Vagina (tissue), 2 donors: Measurements from ENCODE around the gene OTP. TPM values are rescaled to one million over a fixed set of nuclear protein-coding genes. Genes with fewer than 3 reads are reported as not detected.

Experiments used
- DNase-seq, 2 donors: peaks; one replicate each; pipeline ENCODE4 v3.0.0-alpha.2; 2017; ENCODE audit errors: extremely low spot score in 2 of 2
- H3K27ac ChIP-seq: fragments of 200-600 bp; sonication (generic); one replicate; pipeline ENCODE4 v1.5.1; 2019
- H3K27me3 ChIP-seq: fragments of 200-600 bp; sonication (generic); one replicate; pipeline ENCODE4 v1.5.1; 2019
- H3K36me3 ChIP-seq, 2 donors: fragments of 200-600 bp; sonication (generic); one replicate each; pipeline ENCODE4 v1.5.1; 2017 to 2019
- H3K4me1 ChIP-seq: fragments of 200-600 bp; sonication (generic); one replicate; pipeline ENCODE4 v1.5.1; 2019
- H3K4me3 ChIP-seq, 2 donors: fragments of 200-600 bp; sonication (generic); 1 replicate in 1 of 2; 2 replicates in 1 of 2; pipeline ENCODE4 v1.5.1; 2016 to 2019
- H3K9me3 ChIP-seq: fragments of 200-600 bp; sonication (generic); one replicate; pipeline ENCODE4 v1.5.1; 2019
- POLR2A ChIP-seq, 2 donors: fragments of 450-650 bp; IDR thresholded peaks; one replicate each; pipeline ENCODE4 v1.6.1; 2017; ENCODE audit warnings: antibody characterized with exemption in 2 of 2, mild to moderate bottlenecking in 2 of 2, moderate library complexity in 2 of 2
- POLR2AphosphoS5 ChIP-seq, 2 donors: sonication (generic); formaldehyde crosslinking; IDR thresholded peaks; one replicate each; pipeline ENCODE4 v1.9.0; 2017; ENCODE audit warnings: antibody characterized with exemption in 2 of 2, mild to moderate bottlenecking in 2 of 2, low read depth in 1 of 2; ENCODE audit not compliant: insufficient read depth in 1 of 2
- intact Hi-C: fragments of 100-400 bp; cut with DNase I; formaldehyde crosslinking; loops from one replicate; pipeline ENCODE4 v1.15.1; 2023
- total RNA-seq: library from RNA; depleted of rRNA; stranded (reverse); fragments of >200 nt; gene quantifications from one replicate; pipeline ENCODE4 v1.2.3, GENCODE V29; 2016
- TF ChIP-seq, protein P1 (sequence below), 3 experiments: fragments of 450-650 bp in 2 of 3; fragments of 200-600 bp in 1 of 3; sonication (generic) in 1 of 3; IDR thresholded peaks; one replicate each; pipeline ENCODE4 v1.5.1; 2017 to 2019; ENCODE audit warnings: antibody characterized with exemption in 3 of 3, mild to moderate bottlenecking in 2 of 3, moderate library complexity in 2 of 3

OTP gene
- total RNA-seq = not detected

DNA sequence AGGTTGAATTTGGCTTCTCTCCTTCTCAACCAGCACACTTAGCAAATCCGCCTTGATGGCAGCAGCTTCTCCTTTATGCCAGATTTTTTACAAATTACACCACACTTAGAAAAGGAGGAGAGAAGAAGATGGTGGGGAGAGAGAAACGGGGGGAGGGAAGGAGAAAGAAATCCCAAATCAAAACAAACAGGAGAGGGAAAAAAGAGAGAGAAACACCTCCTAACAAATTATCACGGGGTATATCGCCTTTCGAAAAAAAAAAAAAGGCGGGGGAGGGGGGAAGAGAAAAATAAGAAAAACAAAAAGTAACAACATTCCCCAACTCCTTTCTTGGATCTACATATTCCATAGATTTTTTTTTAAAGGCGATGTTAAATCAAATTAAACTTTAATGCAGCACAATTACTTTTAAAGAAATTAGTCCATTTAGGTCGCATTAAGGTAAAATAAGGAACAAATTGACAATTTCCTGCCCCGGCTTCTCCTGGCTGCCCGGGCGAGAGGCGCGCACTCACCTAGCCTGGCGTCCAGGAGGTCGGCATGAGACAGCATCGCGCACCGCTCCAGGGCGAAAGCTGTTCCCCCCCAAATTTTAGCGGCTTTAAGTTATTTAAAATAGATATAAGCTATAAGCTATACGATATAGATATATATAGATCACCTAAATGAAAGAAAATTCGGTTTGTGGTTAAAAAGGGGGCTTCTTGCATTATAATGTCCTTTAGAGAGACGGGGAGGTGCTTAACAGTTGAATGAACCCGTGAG, at the start of gene OTP:
Gene OTP, minus strand, starts transcription at position 716 of the 765 bp plus-strand sequence. Its CDS starts 164 bp downstream, at position 552.
- Histone ChIP-seq H3K27ac (no peak within 1 kb of the TSS), H3K4me1 (peaks cover 31% of the 10 kb centered on the region), H3K36me3 (no peaks in the 10 kb centered on the region), H3K4me3 (peak within 1 kb of the TSS in 1 of 2 donors; percentile 14), H3K27me3 (peaks cover 33% of the 10 kb centered on the region), H3K9me3 (no peaks in the 10 kb centered on the region)
- intact Hi-C loops = no loop called here
- TF ChIP-seq, protein P1, sequence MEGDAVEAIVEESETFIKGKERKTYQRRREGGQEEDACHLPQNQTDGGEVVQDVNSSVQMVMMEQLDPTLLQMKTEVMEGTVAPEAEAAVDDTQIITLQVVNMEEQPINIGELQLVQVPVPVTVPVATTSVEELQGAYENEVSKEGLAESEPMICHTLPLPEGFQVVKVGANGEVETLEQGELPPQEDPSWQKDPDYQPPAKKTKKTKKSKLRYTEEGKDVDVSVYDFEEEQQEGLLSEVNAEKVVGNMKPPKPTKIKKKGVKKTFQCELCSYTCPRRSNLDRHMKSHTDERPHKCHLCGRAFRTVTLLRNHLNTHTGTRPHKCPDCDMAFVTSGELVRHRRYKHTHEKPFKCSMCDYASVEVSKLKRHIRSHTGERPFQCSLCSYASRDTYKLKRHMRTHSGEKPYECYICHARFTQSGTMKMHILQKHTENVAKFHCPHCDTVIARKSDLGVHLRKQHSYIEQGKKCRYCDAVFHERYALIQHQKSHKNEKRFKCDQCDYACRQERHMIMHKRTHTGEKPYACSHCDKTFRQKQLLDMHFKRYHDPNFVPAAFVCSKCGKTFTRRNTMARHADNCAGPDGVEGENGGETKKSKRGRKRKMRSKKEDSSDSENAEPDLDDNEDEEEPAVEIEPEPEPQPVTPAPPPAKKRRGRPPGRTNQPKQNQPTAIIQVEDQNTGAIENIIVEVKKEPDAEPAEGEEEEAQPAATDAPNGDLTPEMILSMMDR (IDR thresholded peaks at IDR 0.05) = no peak
- DNase-seq = no peak

DNA sequence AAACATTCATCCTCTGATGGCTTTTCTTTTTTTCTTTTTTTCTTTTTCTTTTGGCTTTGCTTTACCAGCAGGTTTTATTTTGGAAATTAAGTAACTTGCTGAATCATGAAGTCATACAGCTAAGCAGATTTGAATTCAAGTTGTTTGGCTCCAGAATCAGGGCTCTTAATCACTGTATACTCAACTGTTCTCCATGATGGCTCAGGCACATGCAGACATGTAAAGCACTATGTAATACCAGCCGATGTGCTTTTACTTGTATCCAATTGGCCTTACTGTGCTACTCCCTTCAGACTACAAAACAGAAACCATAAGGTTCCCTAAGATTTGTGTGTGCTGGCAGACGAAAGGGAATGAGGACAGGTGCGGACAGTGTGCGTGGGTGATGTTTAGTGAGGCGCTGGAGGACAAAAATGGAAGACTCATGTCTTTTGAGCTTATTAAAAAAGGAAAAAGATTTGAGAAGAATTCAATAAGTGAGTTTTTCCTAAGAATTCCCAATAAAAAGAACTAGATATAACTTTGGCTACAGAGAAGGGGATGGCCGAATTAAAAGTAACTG, 44.7 kb upstream of the OTP start:
- no peaks in the 10 kb centered on the region for H3K4me1 ChIP-seq
- intact Hi-C loops = no loop called here
- peaks cover 0 to 6% of the 10 kb centered on the region in 2 donors for H3K36me3 ChIP-seq
- no peaks in the 10 kb centered on the region for H3K27me3 ChIP-seq
- H3K4me3 ChIP-seq = no peak overlapping the region
- TF ChIP-seq POLR2AphosphoS5 (IDR thresholded peaks at IDR 0.05; ENCODE audit: insufficient read depth in 1 of 2, low read depth in 1 of 2) (no peak), POLR2A (IDR thresholded peaks at IDR 0.05) (no peak)
- TF ChIP-seq, protein P1 (IDR thresholded peaks at IDR 0.05) = no peak
- no peak for DNase-seq
- H3K9me3 ChIP-seq = no peaks in the 10 kb centered on the region
- no peak overlapping the region for H3K27ac ChIP-seq

DNA sequence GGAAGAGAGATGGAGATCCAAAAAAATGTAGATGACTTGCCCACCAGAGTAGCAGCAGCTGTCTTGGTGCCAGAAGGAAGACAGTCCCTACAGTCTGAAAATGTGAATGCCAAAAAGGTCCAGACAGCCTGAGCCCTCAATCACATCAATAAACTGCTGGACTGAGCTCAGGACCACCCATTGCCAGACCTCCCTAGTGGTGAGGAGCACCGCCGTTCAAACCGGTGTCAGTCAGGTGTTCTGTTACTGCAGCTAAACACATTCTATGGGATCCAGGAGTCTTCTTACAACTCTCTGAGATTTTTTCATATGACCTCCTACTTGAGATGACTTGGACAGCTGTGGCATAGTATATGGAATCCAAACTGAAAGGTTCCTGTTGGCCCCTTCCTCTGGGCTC, 32.0 kb upstream of the OTP start:
- Histone ChIP-seq H3K4me3 (no peak overlapping the region), H3K4me1 (no peaks in the 10 kb centered on the region), H3K27me3 (no peaks in the 10 kb centered on the region), H3K27ac (no peak overlapping the region), H3K36me3 (no peaks in the 10 kb centered on the region), H3K9me3 (no peaks in the 10 kb centered on the region)
- TF ChIP-seq POLR2AphosphoS5 (IDR thresholded peaks at IDR 0.05; ENCODE audit: insufficient read depth in 1 of 2, low read depth in 1 of 2) = no peak
- TF ChIP-seq, protein P1 (IDR thresholded peaks at IDR 0.05) = no peak
- TF ChIP-seq POLR2A (IDR thresholded peaks at IDR 0.05) = no peak
- DNase-seq = no peak
- intact Hi-C loops = no loop called here

DNA sequence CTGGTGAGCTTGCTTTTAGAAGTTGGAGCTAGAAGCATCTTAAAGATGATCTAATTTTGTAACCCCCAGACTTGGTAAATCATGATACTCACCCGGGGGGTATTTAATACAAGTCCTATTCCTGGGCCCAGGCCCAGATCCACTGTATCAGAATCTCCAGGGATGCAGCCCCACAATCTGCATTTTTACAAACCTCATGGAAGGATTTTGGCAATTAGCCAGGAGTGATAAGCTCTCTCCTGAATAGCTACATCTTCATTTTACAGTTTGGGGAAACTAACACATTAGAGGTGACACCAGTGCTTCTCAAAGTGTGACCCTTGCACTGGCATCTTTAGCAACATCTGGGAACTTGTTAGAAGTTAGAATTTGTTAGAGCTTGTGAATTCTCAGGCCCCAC, 31.2 kb upstream of the OTP start:
- DNase-seq = no peak
- intact Hi-C loops = no loop called here
- H3K4me1 ChIP-seq = no peaks in the 10 kb centered on the region
- H3K27me3 ChIP-seq = no peaks in the 10 kb centered on the region
- no peak overlapping the region for H3K4me3 ChIP-seq
- no peak overlapping the region for H3K27ac ChIP-seq
- H3K9me3 ChIP-seq = no peaks in the 10 kb centered on the region
- TF ChIP-seq, protein P1 (IDR thresholded peaks at IDR 0.05) = no peak
- TF ChIP-seq POLR2A (IDR thresholded peaks at IDR 0.05) (no peak), POLR2AphosphoS5 (IDR thresholded peaks at IDR 0.05; ENCODE audit: insufficient read depth in 1 of 2, low read depth in 1 of 2) (no peak)
- H3K36me3 ChIP-seq = no peaks in the 10 kb centered on the region
